ENCODE results near the gene DCAF15.

DNA sequence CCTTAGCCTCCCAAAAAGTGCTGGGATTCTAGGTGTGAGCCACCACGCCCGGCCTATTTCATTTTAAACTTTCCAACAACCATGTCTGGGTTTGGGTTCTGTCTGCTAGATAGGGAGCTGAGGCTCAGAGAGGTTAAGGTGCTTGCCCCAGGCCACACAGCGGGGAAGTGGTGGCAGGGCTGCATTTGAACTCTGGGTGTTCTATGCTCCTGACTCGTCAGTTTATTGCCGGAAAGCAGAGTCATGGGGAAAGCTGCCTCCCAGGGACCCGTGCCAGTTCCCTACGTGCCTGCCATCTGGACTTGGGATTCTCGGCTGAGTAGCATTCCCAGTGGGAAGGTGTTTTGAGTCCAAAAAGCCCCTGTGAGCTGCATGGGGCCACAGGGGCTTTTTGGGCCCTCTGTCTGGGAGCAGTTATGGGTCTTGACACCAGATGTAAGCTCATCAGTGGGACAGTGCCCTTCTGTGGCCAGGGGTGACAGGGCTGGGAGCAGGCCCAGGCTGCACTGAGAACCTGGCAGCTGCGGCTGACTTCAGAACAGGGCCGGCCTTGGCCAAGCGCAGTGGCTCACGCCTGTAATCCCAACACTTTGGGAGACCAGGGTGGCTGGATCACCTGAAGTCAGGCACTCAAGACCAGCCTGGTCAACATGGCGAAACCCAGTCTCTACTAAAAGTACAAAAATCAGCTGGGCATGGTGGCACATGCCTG is 42.9 kb downstream of the DCAF15 start:
- no peak for TF ChIP-seq POLR2AphosphoS5 (IDR thresholded peaks at IDR 0.05; ENCODE audit: low read depth, low read length)
- no peak for TF ChIP-seq POLR2A (IDR thresholded peaks at IDR 0.05; ENCODE audit: low read depth, low read length)
